ENCODE data around the gene DDX23.

DNA sequence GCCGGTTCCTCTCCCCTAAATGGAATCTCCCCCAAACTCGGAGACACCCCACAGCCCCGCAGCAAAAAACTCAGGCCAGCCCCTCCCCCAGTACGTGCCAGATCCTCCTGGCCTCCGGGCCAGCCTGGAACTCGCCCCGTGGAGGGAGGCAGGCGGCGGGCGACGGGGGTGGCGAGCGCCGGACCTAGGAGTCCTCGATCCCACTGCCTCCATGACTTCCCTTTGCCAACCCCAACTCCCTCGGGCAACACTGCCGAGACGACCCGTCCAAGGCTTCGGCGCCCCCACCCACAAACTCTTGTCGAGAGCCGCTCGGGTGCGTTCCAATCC lies 63.5 kb downstream of the DDX23 start:
- TF ChIP-seq, protein P1, sequence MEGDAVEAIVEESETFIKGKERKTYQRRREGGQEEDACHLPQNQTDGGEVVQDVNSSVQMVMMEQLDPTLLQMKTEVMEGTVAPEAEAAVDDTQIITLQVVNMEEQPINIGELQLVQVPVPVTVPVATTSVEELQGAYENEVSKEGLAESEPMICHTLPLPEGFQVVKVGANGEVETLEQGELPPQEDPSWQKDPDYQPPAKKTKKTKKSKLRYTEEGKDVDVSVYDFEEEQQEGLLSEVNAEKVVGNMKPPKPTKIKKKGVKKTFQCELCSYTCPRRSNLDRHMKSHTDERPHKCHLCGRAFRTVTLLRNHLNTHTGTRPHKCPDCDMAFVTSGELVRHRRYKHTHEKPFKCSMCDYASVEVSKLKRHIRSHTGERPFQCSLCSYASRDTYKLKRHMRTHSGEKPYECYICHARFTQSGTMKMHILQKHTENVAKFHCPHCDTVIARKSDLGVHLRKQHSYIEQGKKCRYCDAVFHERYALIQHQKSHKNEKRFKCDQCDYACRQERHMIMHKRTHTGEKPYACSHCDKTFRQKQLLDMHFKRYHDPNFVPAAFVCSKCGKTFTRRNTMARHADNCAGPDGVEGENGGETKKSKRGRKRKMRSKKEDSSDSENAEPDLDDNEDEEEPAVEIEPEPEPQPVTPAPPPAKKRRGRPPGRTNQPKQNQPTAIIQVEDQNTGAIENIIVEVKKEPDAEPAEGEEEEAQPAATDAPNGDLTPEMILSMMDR (IDR thresholded peaks at IDR 0.05): no peak
- no peak for TF ChIP-seq POLR2A (IDR thresholded peaks at IDR 0.05)
